ENCODE measurements around the gene DNAJB2.

Gene DNAJB2

GRCh38 chr2:219323434-219323833 lies 44.3 kb downstream of the DNAJB2 start:
- H3K36me3 ChIP-seq (ENCODE audit: control insufficient read depth, insufficient read depth, low read length), result no peaks in the 10 kb centered on the region
- H3K4me1 ChIP-seq (ENCODE audit: control insufficient read depth, insufficient read depth, low read length), result peaks cover 4% of the 10 kb centered on the region
- no peak overlapping the region for H3K27ac ChIP-seq (ENCODE audit: insufficient read depth, low read depth, low read length, poor library complexity, severe bottlenecking)
- WGBS, 2 experiments, result 69 to 86% methylated on average over 2 to 4 of the region's 4 CpGs
- H3K27me3 ChIP-seq (ENCODE audit: control insufficient read depth, insufficient read depth, low read length, poor library complexity, severe bottlenecking), result peaks cover 22% of the 10 kb centered on the region
- no peaks in the 10 kb centered on the region for H3K9me3 ChIP-seq (ENCODE audit: control insufficient read depth, low read length)
- H3K4me3 ChIP-seq (ENCODE audit: insufficient read depth, low read depth, low read length), result no peak overlapping the region

- H3K36me3 ChIP-seq (ENCODE audit: control insufficient read depth, insufficient read depth, low read length), result no peaks in the 10 kb centered on the region
- no peak overlapping the region for H3K4me3 ChIP-seq (ENCODE audit: insufficient read depth, low read depth, low read length)
- H3K27ac ChIP-seq (ENCODE audit: insufficient read depth, low read depth, low read length, poor library complexity, severe bottlenecking), result no peak overlapping the region
- peaks cover 4% of the 10 kb centered on the region for H3K4me1 ChIP-seq (ENCODE audit: control insufficient read depth, insufficient read depth, low read length)
- H3K27me3 ChIP-seq (ENCODE audit: control insufficient read depth, insufficient read depth, low read length, poor library complexity, severe bottlenecking), result peaks cover 30% of the 10 kb centered on the region
- no peaks in the 10 kb centered on the region for H3K9me3 ChIP-seq (ENCODE audit: control insufficient read depth, low read length)
- WGBS, 2 experiments, result 85 to 92% methylated on average over 4 of the region's 4 CpGs
Observed at GRCh38 chr2:219325136-219325535, 46.0 kb downstream of the DNAJB2 start.

GRCh38 chr2:219325657-219326315 lies 46.6 kb downstream of the DNAJB2 start:
- H3K4me3 ChIP-seq (ENCODE audit: insufficient read depth, low read depth, low read length), result no peak overlapping the region
- H3K4me1 ChIP-seq (ENCODE audit: control insufficient read depth, insufficient read depth, low read length), result peaks cover 4% of the 10 kb centered on the region
- no peaks in the 10 kb centered on the region for H3K36me3 ChIP-seq (ENCODE audit: control insufficient read depth, insufficient read depth, low read length)
- WGBS, 2 experiments, result 87 to 88% methylated on average over 9 of the region's 9 CpGs
- H3K9me3 ChIP-seq (ENCODE audit: control insufficient read depth, low read length), result no peaks in the 10 kb centered on the region
- peaks cover 37% of the 10 kb centered on the region for H3K27me3 ChIP-seq (ENCODE audit: control insufficient read depth, insufficient read depth, low read length, poor library complexity, severe bottlenecking)
- H3K27ac ChIP-seq (ENCODE audit: insufficient read depth, low read depth, low read length, poor library complexity, severe bottlenecking), result no peak overlapping the region

GRCh38 chr2:219327719-219328118 lies 48.6 kb downstream of the DNAJB2 start:
- H3K27ac ChIP-seq (ENCODE audit: insufficient read depth, low read depth, low read length, poor library complexity, severe bottlenecking), result no peak overlapping the region
- H3K4me3 ChIP-seq (ENCODE audit: insufficient read depth, low read depth, low read length), result no peak overlapping the region
- H3K36me3 ChIP-seq (ENCODE audit: control insufficient read depth, insufficient read depth, low read length), result no peaks in the 10 kb centered on the region
- peaks cover 56% of the 10 kb centered on the region for H3K27me3 ChIP-seq (ENCODE audit: control insufficient read depth, insufficient read depth, low read length, poor library complexity, severe bottlenecking)
- WGBS, 2 experiments, result 64 to 70% methylated on average over 2 of the region's 2 CpGs
- H3K9me3 ChIP-seq (ENCODE audit: control insufficient read depth, low read length), result no peaks in the 10 kb centered on the region
- H3K4me1 ChIP-seq (ENCODE audit: control insufficient read depth, insufficient read depth, low read length), result peaks cover 4% of the 10 kb centered on the region

GRCh38 chr2:219331560-219332213 lies 52.5 kb downstream of the DNAJB2 start:
- Histone ChIP-seq H3K9me3 (ENCODE audit: control insufficient read depth, low read length) (no peaks in the 10 kb centered on the region), H3K4me3 (ENCODE audit: insufficient read depth, low read depth, low read length) (no peak overlapping the region), H3K27me3 (ENCODE audit: control insufficient read depth, insufficient read depth, low read length, poor library complexity, severe bottlenecking) (peaks cover 67% of the 10 kb centered on the region), H3K4me1 (ENCODE audit: control insufficient read depth, insufficient read depth, low read length) (peaks cover 4% of the 10 kb centered on the region), H3K36me3 (ENCODE audit: control insufficient read depth, insufficient read depth, low read length) (no peaks in the 10 kb centered on the region), H3K27ac (ENCODE audit: insufficient read depth, low read depth, low read length, poor library complexity, severe bottlenecking) (no peak overlapping the region)
- WGBS, 2 experiments, result 16 to 17% methylated on average over 39 of the region's 39 CpGs

- WGBS, 2 experiments, result 22 to 24% methylated on average over 24 of the region's 24 CpGs
- Histone ChIP-seq H3K27me3 (ENCODE audit: control insufficient read depth, insufficient read depth, low read length, poor library complexity, severe bottlenecking) (peaks cover 68% of the 10 kb centered on the region), H3K4me1 (ENCODE audit: control insufficient read depth, insufficient read depth, low read length) (peaks cover 3% of the 10 kb centered on the region), H3K9me3 (ENCODE audit: control insufficient read depth, low read length) (no peaks in the 10 kb centered on the region), H3K4me3 (ENCODE audit: insufficient read depth, low read depth, low read length) (no peak within 1 kb of the TSS), H3K36me3 (ENCODE audit: control insufficient read depth, insufficient read depth, low read length) (no peaks in the 10 kb centered on the region), H3K27ac (ENCODE audit: insufficient read depth, low read depth, low read length, poor library complexity, severe bottlenecking) (no peak within 1 kb of the TSS)
Observed at GRCh38 chr2:219332542-219332941, 53.4 kb downstream of the DNAJB2 start, which contains the start of gene RESP18. TSS of gene RESP18 (minus strand) at chr2:219332744.

GRCh38 chr2:219334076-219334475 lies 54.9 kb downstream of the DNAJB2 start:
- Histone ChIP-seq H3K27ac (ENCODE audit: insufficient read depth, low read depth, low read length, poor library complexity, severe bottlenecking) (no peak overlapping the region), H3K9me3 (ENCODE audit: control insufficient read depth, low read length) (no peaks in the 10 kb centered on the region), H3K27me3 (ENCODE audit: control insufficient read depth, insufficient read depth, low read length, poor library complexity, severe bottlenecking) (peaks cover 64% of the 10 kb centered on the region), H3K36me3 (ENCODE audit: control insufficient read depth, insufficient read depth, low read length) (no peaks in the 10 kb centered on the region), H3K4me1 (ENCODE audit: control insufficient read depth, insufficient read depth, low read length) (no peaks in the 10 kb centered on the region), H3K4me3 (ENCODE audit: insufficient read depth, low read depth, low read length) (no peak overlapping the region)
- WGBS, 2 experiments, result 84 to 100% methylated on average over 2 of the region's 2 CpGs

- H3K9me3 ChIP-seq (ENCODE audit: control insufficient read depth, low read length), result no peaks in the 10 kb centered on the region
- 51 to 56% methylated on average over 5 of the region's 5 CpGs for WGBS, 2 experiments
- H3K27ac ChIP-seq (ENCODE audit: insufficient read depth, low read depth, low read length, poor library complexity, severe bottlenecking), result no peak overlapping the region
- H3K4me3 ChIP-seq (ENCODE audit: insufficient read depth, low read depth, low read length), result no peak overlapping the region
- H3K27me3 ChIP-seq (ENCODE audit: control insufficient read depth, insufficient read depth, low read length, poor library complexity, severe bottlenecking), result peaks cover 61% of the 10 kb centered on the region
- no peaks in the 10 kb centered on the region for H3K36me3 ChIP-seq (ENCODE audit: control insufficient read depth, insufficient read depth, low read length)
- no peaks in the 10 kb centered on the region for H3K4me1 ChIP-seq (ENCODE audit: control insufficient read depth, insufficient read depth, low read length)
Observed at GRCh38 chr2:219335373-219335786, 56.2 kb downstream of the DNAJB2 start.

Data from ectodermal cell (in vitro differentiated cells).